HepG2 (cell line): Measurements from ENCODE around the gene MYO9A. TPM values are rescaled to one million over a fixed set of nuclear protein-coding genes. Genes with fewer than 3 reads are reported as not detected.
"Not testable (repeated sequence)": the region's sequence is repeated elsewhere in the genome, so short reads cannot be mapped to it uniquely, and the experiment has no call there.

Experiments used
- ATAC-seq: fragments of 200-7000 bp; cut with Tn5 transposase; 3 replicates; pipeline ENCODE4 v1.9.1; 2020; ENCODE audit warnings: mild to moderate bottlenecking, moderate library complexity
- BruUV-seq: library from RNA; stranded (reverse); fragments of 400-500 nt; replicated peaks from 2 replicates; lab custom pipeline; 2021; lab: Mats Ljungman, UMichigan
- CTCF ChIA-PET: fragments of 300-600 bp; formaldehyde crosslinking; extraction: SDS; loops from one replicate; lab custom pipeline; 2021; ENCODE audit warnings: low total read pairs, inconsistent platforms, low intra/inter-chr PET ratio; lab: Yijun Ruan, JAX
- POLR2A ChIA-PET: fragments of 350-600 bp; sonication (Branson Sonifier 250); formaldehyde crosslinking; loops from one replicate; lab custom pipeline; 2020; ENCODE audit warnings: antibody characterized with exemption, inconsistent platforms; lab: Yijun Ruan, JAX
- DNase-seq: peaks from one replicate; pipeline ENCODE4 v3.0.0-alpha.2; 2015; ENCODE audit warnings: low spot score
- FAIRE-seq: peaks from 3 replicates; lab custom pipeline; 2011; peaks lifted over from hg19 to GRCh38; lab: Jason Lieb, UNC
- H2AFZ ChIP-seq: one replicate; pipeline ENCODE4 v1.6.1; 2011; ENCODE audit warnings: low read length, inconsistent platforms
- H3K27ac ChIP-seq: fragments of 300-600 bp; 3 replicates; pipeline ENCODE4 v1.8.0; 2011; ENCODE audit warnings: mixed run types, mild to moderate bottlenecking, mixed read lengths, low read length, inconsistent platforms; ENCODE audit not compliant: insufficient read depth; ENCODE audit errors: extremely low read length
- H3K27me3 ChIP-seq, 2 experiments: fragments of 200-600 bp in 1 of 2; 2 replicates in 1 of 2; 3 replicates in 1 of 2; pipeline versions ENCODE4 v1.6.0 to v1.8.0; 2011; ENCODE audit warnings: low read length in 2 of 2, mild to moderate bottlenecking in 2 of 2, moderate library complexity in 2 of 2, inconsistent platforms in 1 of 2; ENCODE audit not compliant: insufficient read depth in 2 of 2, control insufficient read depth in 1 of 2
- H3K36me3 ChIP-seq, 2 experiments: fragments of 200-600 bp in 1 of 2; replicated peaks in 1 of 2; 2 replicates in 1 of 2; 3 replicates in 1 of 2; pipeline versions ENCODE4 v1.5.1 to v1.8.0; 2011; ENCODE audit warnings: low read length in 2 of 2, inconsistent platforms in 1 of 2; ENCODE audit not compliant: insufficient read depth in 2 of 2, control insufficient read depth in 1 of 2
- H3K4me1 ChIP-seq: 2 replicates; pipeline ENCODE4 v1.5.1; 2012; ENCODE audit warnings: low read length, inconsistent platforms; ENCODE audit not compliant: insufficient read depth
- H3K4me2 ChIP-seq: 2 replicates; pipeline ENCODE4 v1.6.0; 2011; ENCODE audit warnings: low read depth, low read length, inconsistent platforms
- H3K4me3 ChIP-seq, 3 experiments: fragments of 200-600 bp in 1 of 3; sonication (generic), shearing (Covaris generic) in 1 of 3; replicated peaks in 1 of 3; 2 replicates each; pipeline ENCODE4 v1.5.1; 2011 to 2016; ENCODE audit warnings: low read length in 3 of 3, inconsistent platforms in 2 of 3, low read depth in 2 of 3, mild to moderate bottlenecking in 2 of 3, control low read depth in 1 of 3, mixed read lengths in 1 of 3; ENCODE audit not compliant: insufficient read depth in 1 of 3
- H3K79me2 ChIP-seq: one replicate; pipeline ENCODE4 v1.6.1; 2011; ENCODE audit warnings: low read length, inconsistent platforms; ENCODE audit not compliant: insufficient read depth
- H3K9ac ChIP-seq: 2 replicates; pipeline ENCODE4 v1.6.0; 2011; ENCODE audit warnings: mild to moderate bottlenecking, low read depth, low read length, inconsistent platforms; ENCODE audit not compliant: insufficient read depth
- H3K9me3 ChIP-seq: 2 replicates; pipeline ENCODE4 v1.5.1; 2012; ENCODE audit warnings: mild to moderate bottlenecking, low read length
- H4K20me1 ChIP-seq: 2 replicates; pipeline ENCODE4 v1.6.0; 2011; ENCODE audit warnings: inconsistent platforms, mild to moderate bottlenecking, low read length, moderate library complexity; ENCODE audit not compliant: insufficient read depth
- HOXA5 ChIP-seq: sonication (generic); formaldehyde crosslinking; IDR thresholded peaks from 2 replicates; pipeline ENCODE4 v1.4.0; 2020; ENCODE audit warnings: missing genetic modification reagents
- TRIM24 ChIP-seq: sonication (generic); formaldehyde crosslinking; IDR thresholded peaks from 2 replicates; pipeline ENCODE4 v1.8.0; 2022; ENCODE audit warnings: mild to moderate bottlenecking, missing genetic modification reagents
- ZNF607 ChIP-seq: sonication (generic); formaldehyde crosslinking; IDR thresholded peaks from 2 replicates; pipeline ENCODE4 v1.5.1; 2020; ENCODE audit warnings: missing genetic modification reagents, mild to moderate bottlenecking, borderline replicate concordance
- WGBS: methylation state at CpG from one replicate; pipeline ENCODE4 v1.1.6; 2017; ENCODE audit warnings: low lambda C conversion rate; 5-methylcytosine and 5-hydroxymethylcytosine counted together
- in situ Hi-C: cut with HindIII; loops from 2 replicates; pipeline ENCODE4 v1.10.0; 2017; ENCODE audit warnings: low pct_unique_long_range_greater_than_20kb; ENCODE audit not compliant: extremely low pct_ligation_motif_present
- intact Hi-C: fragments of 100-400 bp; cut with micrococcal nuclease; formaldehyde crosslinking; loops from one replicate; pipeline ENCODE4 v1.10.0; 2022; ENCODE audit not compliant: unreplicated experiment
- polyA plus RNA-seq, 8 experiments: library from polyadenylated mRNA; depleted of rRNA in 3 of 8; stranded (reverse) in 7 of 8; unstranded in 1 of 8; fragments of >200 nt; fragmentation: Illumina TruSeq in 4 of 8; extraction: Trizol in 4 of 8; gene quantifications; 2 replicates each; pipeline versions ENCODE4 v1.2.1 to v1.2.3, GENCODE V29; 2011 to 2016; ENCODE audit warnings: low read depth in 4 of 8, missing spikeins in 1 of 8, mixed read lengths in 1 of 8; ENCODE audit not compliant: insufficient read depth in 1 of 8
- total RNA-seq, 5 experiments: library from RNA; depleted of rRNA; stranded (reverse); fragments of >200 nt; fragmentation: Illumina TruSeq; extraction: Trizol; gene quantifications; 2 replicates each; pipeline ENCODE4 v1.2.3, GENCODE V29; 2016; ENCODE audit warnings: low read depth in 1 of 5
- TF ChIP-seq, protein P1 (sequence below): sonication (generic); formaldehyde crosslinking; conservative IDR thresholded peaks from 2 replicates; pipeline ENCODE4 v1.8.0; 2022; ENCODE audit warnings: missing genetic modification reagents
- TF ChIP-seq, protein P2 (sequence below): IDR thresholded peaks from 2 replicates; pipeline ENCODE4 v1.6.1; 2016; ENCODE audit warnings: low read depth, borderline replicate concordance
- TF ChIP-seq, protein P3 (sequence below): sonication (generic); formaldehyde crosslinking; IDR thresholded peaks from 2 replicates; pipeline ENCODE4 v1.4.0; 2020; ENCODE audit warnings: missing genetic modification reagents
- TF ChIP-seq, protein P4 (sequence below): IDR thresholded peaks from 2 replicates; pipeline ENCODE4 v1.6.1; 2016; ENCODE audit warnings: missing genetic modification reagents, missing compliant biosample characterization

MYO9A gene
- total and polyA plus RNA-seq, 2 of the 13 experiments (the other 11 are each of a cell fraction or from before 2014, with no cell fraction given): 4.8 to 15.3 TPM

DNA sequence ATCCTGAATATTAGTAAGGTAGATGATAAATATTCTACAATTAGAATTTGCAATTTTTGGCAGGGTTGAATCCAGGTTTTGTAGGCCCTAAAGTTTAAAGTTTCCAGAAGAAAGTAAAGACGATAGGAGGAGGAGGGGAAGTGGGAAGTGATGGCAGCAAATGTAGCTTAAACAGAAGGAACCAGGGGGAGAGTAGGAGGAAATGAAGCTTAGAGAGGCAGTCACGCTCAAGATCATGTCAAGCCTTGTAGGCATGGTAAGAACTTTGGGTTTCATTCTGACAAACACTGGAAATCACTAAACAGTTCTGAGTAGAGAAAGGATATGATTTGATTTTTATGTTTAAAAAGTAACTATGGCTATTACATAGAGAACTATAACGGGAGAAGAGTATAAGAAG lies 243.7 kb downstream of the MYO9A start (continued):
- TF ChIP-seq, protein P1, sequence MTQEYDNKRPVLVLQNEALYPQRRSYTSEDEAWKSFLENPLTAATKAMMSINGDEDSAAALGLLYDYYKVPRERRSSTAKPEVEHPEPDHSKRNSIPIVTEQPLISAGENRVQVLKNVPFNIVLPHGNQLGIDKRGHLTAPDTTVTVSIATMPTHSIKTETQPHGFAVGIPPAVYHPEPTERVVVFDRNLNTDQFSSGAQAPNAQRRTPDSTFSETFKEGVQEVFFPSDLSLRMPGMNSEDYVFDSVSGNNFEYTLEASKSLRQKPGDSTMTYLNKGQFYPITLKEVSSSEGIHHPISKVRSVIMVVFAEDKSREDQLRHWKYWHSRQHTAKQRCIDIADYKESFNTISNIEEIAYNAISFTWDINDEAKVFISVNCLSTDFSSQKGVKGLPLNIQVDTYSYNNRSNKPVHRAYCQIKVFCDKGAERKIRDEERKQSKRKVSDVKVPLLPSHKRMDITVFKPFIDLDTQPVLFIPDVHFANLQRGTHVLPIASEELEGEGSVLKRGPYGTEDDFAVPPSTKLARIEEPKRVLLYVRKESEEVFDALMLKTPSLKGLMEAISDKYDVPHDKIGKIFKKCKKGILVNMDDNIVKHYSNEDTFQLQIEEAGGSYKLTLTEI (CRISPR knock-in tag): no peak
- no peak for TF ChIP-seq TRIM24 (CRISPR knock-in tag)
- no peak for TF ChIP-seq ZNF607
- TF ChIP-seq, protein P2, sequence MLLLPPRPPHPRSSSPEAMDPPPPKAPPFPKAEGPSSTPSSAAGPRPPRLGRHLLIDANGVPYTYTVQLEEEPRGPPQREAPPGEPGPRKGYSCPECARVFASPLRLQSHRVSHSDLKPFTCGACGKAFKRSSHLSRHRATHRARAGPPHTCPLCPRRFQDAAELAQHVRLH (CRISPR knock-in tag): no peak
- TF ChIP-seq HOXA5 (CRISPR knock-in tag): no peak
- TF ChIP-seq, protein P3, sequence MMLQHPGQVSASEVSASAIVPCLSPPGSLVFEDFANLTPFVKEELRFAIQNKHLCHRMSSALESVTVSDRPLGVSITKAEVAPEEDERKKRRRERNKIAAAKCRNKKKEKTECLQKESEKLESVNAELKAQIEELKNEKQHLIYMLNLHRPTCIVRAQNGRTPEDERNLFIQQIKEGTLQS (CRISPR knock-in tag): no peak
- TF ChIP-seq, protein P4, sequence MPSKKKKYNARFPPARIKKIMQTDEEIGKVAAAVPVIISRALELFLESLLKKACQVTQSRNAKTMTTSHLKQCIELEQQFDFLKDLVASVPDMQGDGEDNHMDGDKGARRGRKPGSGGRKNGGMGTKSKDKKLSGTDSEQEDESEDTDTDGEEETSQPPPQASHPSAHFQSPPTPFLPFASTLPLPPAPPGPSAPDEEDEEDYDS (CRISPR knock-in tag): no peak

DNA sequence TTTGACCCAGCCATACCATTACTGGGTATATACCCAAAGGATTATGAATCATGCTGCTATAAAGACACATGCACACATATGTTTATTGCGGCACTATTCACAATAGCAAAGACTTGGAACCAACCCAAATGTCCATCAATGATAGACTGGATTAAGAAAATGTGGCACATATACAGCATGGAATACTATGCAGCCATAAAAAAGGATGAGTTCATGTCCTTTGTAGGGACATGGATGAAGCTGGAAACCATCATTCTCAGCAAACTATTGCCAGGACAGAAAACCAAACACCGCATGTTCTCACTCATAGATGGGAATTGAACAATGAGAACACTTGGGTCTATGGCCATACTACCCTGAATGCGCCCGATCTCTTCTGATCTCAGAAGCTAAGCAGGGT lies 259.7 kb downstream of the MYO9A start:
- in situ Hi-C loops, H3K9me3 ChIP-seq, H3K27ac ChIP-seq, H3K27me3 ChIP-seq, H3K36me3 ChIP-seq, POLR2A ChIA-PET, intact Hi-C loops, H2AFZ ChIP-seq, H3K4me2 ChIP-seq, H3K9ac ChIP-seq, H3K79me2 ChIP-seq, H4K20me1 ChIP-seq, DNase-seq, H3K4me1 ChIP-seq, FAIRE-seq, CTCF ChIA-PET, BruUV-seq, H3K4me3 ChIP-seq, ATAC-seq: not testable (repeated sequence)
- WGBS: 94% methylated on average over 4 of the region's 4 CpGs
